Posterior vena cava (tissue), 2 donors: ENCODE results near the gene COA3. TPM values are rescaled to one million over a fixed set of nuclear protein-coding genes. Genes with fewer than 3 reads are reported as not detected.

Experiments
- DNase-seq: peaks from one replicate; pipeline ENCODE4 v3.0.0-alpha.2; 2020; ENCODE audit warnings: low spot score
- intact Hi-C, 2 donors: fragments of 100-400 bp; cut with DNase I; formaldehyde crosslinking; loops; one replicate each; pipeline versions ENCODE4 v1.14.1 to v1.14.2; 2022 to 2023
- total RNA-seq, 2 donors: library from RNA; stranded (reverse); fragmentation: NEBNext Ultra II Directional; extraction: Animal tissue kit (Norgen Biotek cat#: 25700); gene quantifications; one replicate each; pipeline ENCODE4 v1.2.1, GENCODE V29; 2021
- donor health status: DM: yes; HTN: yes; CAD: no.
- donor health status: DM: yes; HTN: yes; CAD: no.

COA3 gene
- total RNA-seq, 2 donors from 2014 or later: 37.5 to 41.1 TPM

DNA sequence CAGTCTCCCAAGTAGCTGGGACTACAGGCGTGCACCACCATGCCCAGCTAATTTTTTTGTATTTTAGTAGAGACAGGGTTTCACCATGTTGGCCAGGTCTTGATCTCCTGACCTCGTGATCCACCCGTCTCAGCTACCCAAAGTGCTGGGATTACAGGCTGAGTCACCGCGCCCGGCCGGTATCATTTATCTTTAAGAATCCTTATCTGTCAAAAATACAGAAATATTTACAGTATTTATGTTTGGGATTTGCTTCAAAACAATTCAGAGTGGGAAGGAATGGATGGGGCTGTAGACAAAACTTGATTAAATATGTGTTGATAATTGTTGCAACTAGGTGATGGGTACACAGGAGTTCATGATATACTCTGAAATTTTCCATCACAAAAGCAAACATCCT lies 22.7 kb upstream of the COA3 start:
- intact Hi-C loops: loop anchor here in 1 of 2 donors (10.0 kb wide), 1 partner anchor 116 kb away; no protein-coding TSS in a partner anchor
- no peak for DNase-seq

DNA sequence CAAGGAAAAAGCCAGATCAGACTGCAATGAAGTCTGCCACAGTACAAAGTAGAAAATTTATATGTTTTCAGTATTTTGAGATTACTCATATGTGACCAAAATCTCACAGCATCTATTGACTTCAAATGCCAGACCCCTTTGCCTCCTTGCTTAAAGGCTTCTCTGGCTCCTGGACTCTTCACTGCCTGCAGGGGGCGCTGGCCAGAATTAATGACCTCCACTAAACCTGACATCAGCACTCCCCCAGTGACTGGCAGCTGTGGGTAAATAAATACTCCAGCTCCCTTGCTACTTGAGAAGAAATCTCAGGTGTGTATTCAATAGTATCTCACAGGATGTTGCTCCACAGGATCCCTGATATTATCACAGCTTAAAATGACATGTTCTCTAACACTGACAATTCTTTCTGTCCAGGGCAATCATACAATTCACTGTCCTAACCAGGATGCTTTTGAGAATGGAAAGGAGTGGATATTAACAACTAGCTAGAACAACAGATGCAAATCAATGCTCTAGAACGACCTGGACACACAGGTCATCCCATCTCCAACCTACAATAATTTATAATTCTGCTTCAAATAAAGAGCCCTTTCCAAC lies 21.5 kb upstream of the COA3 start:
- DNase-seq: no peak
- intact Hi-C loops: loop anchor here (10.0 kb wide), 2 partner anchors 95 to 115 kb away; no protein-coding TSS in a partner anchor

DNA sequence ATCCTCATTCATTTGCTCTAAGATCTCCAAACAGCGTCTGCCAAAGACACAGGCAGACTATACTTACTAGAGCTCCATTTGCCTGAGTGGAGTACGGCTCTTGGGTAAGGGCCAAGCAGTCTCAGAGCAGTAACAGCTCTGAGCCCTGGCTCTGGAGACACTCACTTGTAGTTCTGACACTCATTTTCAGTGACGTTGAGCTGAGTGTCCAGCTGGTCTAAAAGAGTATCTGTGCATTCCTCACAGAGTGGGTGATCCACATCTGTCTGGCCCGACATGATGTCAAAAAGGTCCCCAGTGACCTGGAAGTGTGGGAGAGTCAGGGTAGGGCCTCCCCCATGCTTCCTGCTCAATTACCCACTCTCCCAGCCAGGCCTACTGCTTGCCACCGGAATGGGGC lies 19.9 kb upstream of the COA3 start:
- no peak for DNase-seq
- intact Hi-C loops: loop anchor here in 1 of 2 donors (10.0 kb wide), 1 partner anchor 94 kb away; no protein-coding TSS in a partner anchor

DNA sequence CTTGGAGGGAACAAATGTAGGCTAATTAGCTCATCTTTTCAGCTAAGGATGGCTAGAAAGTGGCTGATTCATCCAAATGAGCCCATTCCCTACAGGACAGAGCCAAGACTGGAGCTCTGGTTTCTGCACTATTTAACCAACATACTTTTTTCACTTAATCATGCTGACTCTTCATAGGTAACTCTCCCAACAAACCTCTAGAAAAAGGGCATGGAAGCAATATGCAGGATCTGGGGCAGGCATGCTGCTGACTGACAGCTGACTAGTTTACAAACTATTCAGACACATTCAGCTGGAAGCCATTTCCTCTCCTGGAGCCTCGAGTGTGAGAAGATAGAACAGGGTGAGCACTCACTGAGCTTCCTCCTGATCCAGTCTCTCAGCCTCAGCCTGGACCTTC lies 19.4 kb upstream of the COA3 start:
- intact Hi-C loops: loop anchor here in 1 of 2 donors (10.0 kb wide), 1 partner anchor 93 kb away; no protein-coding TSS in a partner anchor

DNA sequence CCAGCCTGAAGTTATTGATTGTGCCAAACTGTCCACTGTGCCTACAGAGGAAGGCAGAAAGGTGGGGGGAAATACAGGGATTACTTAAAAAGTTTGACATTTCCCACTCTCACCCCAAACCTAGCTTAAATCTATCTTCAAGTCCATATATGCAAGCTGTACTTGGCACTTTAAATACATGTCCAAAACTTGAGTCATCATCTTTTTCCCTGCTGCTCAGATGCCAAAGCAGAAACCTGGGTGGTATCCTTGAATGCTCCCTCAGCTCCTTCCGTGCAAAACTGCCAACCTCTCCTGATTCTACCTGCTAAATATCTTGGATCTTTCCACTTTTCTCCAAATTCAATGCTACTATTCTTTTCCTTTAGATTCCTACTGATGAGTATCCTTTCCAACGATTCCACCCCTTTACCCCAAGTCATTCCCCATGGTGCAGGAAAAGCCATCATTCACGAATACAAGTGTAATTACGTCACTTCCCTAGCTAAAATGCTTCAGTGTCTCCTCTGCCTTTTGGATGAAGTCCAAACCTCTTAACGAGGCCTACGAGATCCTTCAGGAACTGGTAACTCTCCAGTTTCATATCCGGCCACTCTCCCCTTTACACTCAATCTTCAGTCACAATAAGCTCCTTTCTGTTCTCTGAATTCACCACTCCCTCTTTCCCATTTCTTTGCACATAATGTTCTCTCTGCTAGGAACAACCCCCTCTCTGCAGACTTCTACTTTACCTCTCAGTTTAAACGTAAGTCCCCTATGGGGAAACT lies 16.3 kb upstream of the COA3 start:
- DNase-seq: no peak
- intact Hi-C loops: loop anchor here in 1 of 2 donors (10.0 kb wide), 1 partner anchor 90 kb away; no protein-coding TSS in a partner anchor

More for the DNA sequence above, 19.4 kb upstream of the COA3 start:
- no peak for DNase-seq

DNA sequence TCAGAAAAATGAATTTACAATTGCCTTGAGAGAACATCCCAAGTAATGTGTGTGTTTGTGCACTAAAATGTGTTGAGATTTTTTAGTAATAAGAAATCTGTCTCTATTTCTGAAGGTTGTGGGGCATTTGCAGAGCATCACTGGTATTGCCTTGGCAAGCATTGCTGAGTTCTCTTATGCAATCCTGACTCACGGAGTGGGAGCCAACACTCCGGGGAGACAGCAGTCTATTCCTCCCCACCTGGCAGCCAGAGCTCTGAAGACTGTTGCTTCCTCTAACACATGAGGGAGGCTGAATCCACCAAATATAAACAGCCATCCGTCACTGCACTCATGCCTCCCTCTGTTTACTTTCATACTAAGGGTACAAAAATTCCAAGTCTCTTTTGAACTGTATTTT lies 10.7 kb upstream of the COA3 start:
- DNase-seq: no peak
- intact Hi-C loops: no loop called here

DNA sequence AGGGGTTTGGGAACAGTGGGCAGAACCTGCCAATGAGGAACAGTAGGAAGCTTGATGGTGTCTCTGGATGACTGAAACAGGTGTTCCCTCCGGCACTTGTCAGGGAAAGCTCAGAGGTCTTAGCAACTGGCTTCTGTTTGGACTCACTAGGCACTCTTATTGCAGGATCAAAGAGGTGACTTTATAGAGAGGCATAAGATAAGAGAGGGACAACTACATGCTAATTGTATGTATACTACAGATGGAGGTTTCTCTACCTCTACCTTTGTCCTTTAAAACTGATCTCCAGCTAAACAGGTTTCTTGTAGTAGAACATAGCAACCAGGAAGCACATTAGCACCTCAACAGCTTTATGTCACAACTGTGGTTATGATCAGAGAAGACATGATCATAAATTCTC lies 7.7 kb upstream of the COA3 start:
- no peak for DNase-seq
- intact Hi-C loops: no loop called here

DNA sequence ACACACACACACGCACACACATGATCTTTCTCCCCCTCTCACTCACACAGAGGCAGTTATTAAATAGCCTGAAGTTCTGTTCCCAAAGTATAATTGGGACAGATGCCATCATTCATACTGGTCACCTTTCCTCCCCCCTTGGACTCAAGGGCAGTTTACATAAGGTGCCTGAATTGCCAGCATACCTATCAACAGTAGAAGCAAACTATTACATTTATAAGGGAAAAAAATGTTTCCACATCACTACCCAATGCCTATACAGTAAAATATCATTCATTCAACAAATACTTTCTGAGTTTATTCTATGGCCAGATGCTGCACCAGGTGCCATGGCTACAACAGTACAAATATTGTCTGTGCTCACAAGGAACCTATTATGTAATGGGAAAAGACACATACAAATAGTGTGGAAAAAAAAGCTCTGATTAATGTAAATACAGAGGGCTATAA lies 6.4 kb upstream of the COA3 start:
- intact Hi-C loops: no loop called here
- no peak for DNase-seq

DNA sequence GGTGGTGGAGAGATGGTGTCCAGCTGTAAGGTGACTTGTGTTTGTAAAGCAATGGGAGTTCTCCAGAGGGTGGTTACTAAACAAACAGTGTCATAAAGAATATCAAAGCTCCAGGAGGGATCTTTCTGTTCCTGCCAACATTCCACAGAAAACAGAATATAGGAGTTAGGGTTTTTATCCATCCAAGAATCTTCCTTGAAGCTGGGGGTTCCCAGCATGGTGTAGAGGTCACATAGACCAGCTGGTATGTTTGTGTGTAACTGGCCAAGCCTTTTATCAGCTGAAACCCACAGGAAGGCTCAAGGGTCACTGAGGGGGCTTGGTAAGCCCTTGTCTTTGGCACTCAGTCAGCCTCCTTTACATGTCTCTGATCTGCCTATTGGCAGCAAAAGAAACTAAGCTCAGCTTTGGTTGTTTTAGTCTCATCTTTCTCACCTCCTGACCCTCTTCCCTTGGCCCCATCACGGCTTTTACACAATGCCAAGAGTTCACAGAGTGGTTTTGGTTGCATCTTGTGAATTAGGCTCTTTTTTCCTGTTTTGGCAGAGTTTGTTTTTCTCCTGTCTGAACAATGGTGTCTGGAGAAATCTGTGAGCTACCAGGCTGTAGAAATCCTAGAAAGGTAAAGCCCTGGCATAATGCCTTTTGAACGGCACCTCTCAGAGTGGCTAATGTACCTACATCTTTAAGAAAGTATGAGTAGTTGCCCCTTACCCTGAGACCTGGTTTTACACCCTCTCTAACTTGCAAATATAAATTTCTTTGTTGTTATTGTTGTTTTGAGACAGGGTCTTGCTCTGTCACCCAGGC lies 4.8 kb upstream of the COA3 start:
- DNase-seq: no peak
- intact Hi-C loops: no loop called here

DNA sequence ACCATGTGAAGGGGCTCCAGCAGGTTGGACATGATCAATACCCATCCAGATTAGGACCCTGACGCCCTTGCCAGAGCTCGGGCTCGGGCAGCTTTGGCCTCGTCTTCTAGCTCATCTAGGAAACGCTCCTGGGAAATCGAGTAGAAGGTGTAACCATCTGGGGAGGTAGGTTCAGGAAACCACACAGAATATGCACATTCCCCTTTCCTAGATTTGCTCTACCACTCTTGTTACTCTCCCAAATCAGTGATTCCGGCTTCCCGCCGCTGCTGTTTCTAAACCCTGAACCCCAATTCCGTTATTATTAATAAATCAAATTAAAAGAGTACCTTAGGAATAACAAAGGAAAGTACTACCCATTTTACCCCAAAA lies 507 bp downstream of the COA3 start:
- intact Hi-C loops: no loop called here
- no peak for DNase-seq

DNA sequence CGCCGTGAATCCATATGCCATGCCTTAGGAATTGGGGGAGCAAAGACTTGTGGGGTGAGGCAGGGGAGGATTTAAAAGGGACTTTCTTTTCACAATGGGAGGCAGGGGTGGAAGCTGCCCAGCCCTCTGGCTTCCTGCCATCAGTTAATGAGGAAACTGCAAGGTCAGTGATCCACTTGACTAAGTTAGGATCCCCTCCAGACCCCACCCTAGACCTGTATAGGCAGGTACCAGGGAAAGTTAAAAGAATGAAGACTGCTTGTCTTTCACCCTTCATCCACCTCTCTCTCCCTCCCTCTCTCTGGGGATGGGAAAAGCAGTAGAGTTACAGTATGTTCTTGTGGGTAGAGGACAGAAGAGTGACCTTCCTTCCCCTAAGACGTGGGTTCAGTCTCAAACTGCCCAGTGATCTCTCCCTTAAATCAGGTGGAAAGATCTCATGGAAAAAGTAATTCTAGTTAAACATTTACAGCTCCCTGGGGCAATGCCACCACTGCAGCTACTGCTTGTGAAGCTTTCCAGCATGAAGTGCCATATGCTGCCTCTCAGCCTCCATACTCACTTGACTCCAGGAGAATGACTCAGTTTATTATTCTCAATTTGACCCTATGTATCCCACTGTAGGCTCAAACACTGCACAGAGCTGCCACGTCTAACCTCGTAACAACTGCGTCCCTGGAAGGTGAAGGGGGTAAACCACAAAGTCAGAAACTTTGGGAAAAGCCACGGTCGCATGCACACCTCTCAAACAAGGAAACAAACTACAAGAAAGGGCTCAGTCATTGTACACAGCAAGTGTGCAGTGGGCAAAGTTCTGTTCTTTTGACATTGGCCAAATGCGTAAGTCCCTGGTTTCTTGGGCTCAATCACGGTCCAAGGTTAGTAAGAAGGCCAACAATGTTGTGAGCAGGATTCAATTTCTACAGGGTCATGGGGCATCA lies 1.2 kb downstream of the COA3 start:
- no peak for DNase-seq
- intact Hi-C loops: no loop called here

DNA sequence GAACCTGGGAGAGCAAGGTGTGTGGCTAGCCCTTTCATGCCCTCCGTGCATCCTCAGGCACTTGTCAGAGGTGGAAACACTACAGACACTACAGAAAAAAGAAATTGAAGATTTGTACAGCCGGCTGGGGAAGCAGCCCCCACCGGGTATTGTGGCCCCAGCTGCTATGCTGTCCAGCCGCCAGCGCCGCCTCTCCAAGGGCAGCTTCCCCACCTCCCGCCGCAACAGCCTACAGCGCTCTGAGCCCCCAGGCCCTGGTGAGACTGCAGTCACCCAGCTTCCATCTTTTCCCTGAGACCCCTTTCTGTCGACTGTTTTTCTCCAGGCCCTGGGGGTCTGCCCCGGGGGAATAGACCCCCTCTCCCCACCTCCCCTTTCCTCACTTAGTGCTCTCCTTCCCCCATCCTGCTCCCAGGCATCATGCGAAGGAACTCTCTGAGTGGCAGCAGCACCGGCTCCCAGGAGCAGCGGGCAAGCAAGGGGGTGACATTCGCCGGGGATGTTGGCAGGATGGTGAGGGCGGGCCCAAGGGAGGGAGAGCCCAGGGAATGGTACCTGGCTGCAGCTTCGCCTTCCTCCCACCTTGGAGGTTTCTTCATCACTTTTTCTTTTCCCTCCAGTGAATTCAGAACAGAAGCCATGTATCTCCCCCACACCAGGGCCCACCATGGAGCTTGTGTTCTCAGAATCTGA lies 2.3 kb downstream of the COA3 start:
- intact Hi-C loops: no loop called here
- no peak for DNase-seq

DNA sequence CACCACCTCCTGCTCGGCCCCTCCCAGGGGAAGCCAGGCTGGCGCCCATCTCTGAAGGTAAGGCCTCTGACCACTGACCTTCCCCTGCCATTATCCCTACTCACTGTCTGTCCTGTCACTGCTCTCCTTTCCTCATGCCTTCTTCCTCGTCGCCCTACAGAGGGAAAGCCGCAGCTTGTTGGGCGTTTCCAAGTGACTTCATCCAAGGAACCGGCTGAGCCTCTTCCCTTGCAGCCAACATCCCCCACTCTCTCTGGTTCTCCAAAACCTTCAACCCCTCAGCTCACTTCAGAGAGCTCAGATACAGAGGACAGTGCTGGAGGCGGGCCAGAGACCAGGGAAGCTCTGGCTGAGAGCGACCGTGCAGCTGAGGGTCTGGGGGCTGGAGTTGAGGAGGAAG lies 3.0 kb downstream of the COA3 start:
- DNase-seq: no peak
- intact Hi-C loops: no loop called here

DNA sequence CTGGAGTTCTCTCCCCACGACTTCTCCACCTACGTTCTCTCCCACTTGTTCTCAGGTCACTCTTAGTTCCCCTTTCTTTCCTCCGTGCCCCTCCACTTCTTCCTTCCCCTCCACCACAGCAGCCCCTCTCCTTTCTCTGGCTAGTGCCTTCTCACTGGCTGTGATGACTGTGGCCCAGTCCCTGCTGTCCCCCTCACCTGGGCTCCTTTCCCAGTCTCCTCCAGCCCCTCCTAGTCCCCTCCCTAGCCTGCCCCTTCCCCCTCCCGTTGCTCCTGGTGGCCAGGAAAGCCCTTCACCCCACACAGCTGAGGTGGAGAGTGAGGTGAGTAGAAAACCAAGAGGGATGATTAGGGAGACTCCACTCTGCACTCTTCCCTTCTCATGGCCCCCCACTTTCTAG lies 3.4 kb downstream of the COA3 start:
- intact Hi-C loops: no loop called here
- DNase-seq: no peak

DNA sequence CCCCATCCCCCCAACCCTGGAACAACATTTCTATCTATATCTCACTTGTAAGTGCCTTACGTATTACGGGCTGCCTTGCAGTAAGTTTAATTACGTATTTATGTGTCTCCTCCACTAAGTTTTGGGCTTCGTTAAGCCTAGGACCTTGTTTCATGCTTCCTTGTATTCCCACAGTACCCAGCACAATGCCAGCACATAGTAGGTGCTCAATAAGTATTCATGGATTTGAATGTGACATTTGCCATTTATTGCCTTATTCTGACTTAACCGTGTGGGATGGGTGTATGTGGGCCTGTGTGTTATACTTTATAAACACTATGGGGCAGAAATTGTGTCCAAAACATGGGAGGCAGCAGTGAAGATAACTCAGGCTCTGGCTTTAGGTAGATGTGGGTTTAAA lies 6.0 kb downstream of the COA3 start:
- no peak for DNase-seq
- intact Hi-C loops: no loop called here

DNA sequence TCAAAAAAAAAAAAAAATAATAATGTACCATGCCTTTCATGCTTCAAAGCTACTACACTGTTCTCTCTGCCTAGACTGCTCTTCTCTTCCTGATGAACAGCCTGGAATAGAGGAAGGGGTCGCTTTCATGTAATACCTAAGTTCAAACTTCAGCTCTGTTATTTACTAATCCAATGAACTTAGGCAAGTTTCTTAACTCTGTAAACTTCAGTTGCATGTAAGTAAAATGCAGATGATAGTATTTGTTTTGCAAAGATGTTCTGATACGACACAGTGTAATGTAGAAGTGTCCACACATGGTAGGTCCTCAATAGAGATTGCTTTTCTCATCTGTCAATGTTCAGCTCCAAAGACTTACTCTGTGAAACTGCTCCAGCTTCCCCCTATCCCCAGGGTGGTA lies 6.6 kb downstream of the COA3 start:
- intact Hi-C loops: no loop called here
- no peak for DNase-seq

DNA sequence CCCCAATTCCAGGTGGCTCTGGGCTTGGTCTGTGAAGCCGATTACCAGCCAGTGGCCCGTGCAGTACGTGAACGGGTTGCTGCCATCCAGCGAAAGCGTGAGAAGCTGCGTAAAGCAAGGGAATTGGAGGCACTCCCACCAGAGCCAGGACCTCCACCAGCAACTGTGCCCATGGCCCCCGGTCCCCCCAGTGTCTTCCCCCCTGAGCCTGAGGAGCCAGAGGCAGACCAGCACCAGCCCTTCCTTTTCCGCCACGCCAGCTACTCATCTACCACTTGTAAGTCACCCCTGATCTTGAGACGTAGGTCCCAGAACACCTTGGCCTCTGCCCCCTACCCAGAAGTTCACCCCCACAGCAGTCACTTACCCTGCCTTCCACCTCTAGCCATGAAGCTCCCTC lies 11.2 kb downstream of the COA3 start:
- intact Hi-C loops: no loop called here
- DNase-seq: no peak

DNA sequence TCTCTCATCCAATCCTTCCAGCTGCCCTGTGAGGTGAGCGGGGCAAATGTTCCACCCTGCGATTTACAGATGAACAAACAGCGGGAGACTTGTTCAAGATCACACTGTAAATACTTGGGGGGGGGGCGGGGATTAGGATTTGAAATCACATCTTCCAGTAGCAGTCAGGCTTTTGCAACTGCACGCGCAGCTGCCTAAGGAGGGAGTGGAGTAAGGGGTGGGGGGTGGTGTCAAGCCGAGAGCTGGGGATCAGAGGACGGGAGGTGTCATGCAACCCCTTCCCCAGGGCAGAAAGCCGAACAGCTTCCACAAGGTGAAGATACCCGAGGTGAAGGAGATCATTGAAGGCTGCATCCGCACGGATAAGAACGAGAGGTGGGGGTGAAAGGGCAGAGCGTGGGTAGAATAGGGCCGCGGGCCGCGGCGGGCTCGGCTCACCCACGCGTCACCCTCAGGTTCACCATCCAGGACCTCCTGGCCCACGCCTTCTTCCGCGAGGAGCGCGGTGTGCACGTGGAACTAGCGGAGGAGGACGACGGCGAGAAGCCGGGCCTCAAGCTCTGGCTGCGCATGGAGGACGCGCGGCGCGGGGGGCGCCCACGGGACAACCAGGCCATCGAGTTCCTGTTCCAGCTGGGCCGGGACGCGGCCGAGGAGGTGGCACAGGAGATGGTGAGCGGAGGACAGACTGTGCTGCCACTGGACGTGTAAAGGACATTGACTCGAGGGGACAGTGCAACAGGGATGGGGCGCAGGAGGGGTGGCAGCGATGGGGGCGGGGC lies 13.5 kb downstream of the COA3 start:
- DNase-seq: no peak
- intact Hi-C loops: no loop called here
